ENCODE results near the gene FBN1.

FBN1 gene

GRCh38 chr15:48645558-48646330 lies at the start of gene FBN1:
Gene FBN1 (minus strand): TSS chr15:48645709. CDS start chr15:48644769, 940 bp downstream.
- ChIA-PET POLR2A (interaction anchor here (0.6 to 1.4 kb wide), 2 partner anchors 8 to 230 kb away, joined by 3 read pairs; no protein-coding TSS in a partner anchor), CTCF (no interaction called here)
- peak; percentile 80 for DNase-seq (ENCODE audit: extremely low spot score)
- TF ChIP-seq CTCF (IDR thresholded peaks at IDR 0.05; ENCODE audit: control extremely low read depth, extremely low read depth, low read depth, missing control alignments) = no peak

GRCh38 chr15:48693484-48693883 lies 48.0 kb upstream of the FBN1 start:
- DNase-seq (ENCODE audit: extremely low spot score) = no peak
- ChIA-PET CTCF (interaction anchor here (1.3 to 1.6 kb wide), 3 partner anchors 10 to 60 kb away, joined by 3 to 4 read pairs (median 4); no protein-coding TSS in a partner anchor), POLR2A (no interaction called here)
- TF ChIP-seq CTCF (IDR thresholded peaks at IDR 0.05; ENCODE audit: control extremely low read depth, extremely low read depth, low read depth, missing control alignments) = no peak

GRCh38 chr15:48688493-48688892 lies 43.0 kb upstream of the FBN1 start:
- POLR2A ChIA-PET = no interaction called here
- TF ChIP-seq CTCF (IDR thresholded peaks at IDR 0.05; ENCODE audit: control extremely low read depth, extremely low read depth, low read depth, missing control alignments) = no peak
- no peak for DNase-seq (ENCODE audit: extremely low spot score)
- CTCF ChIA-PET = no interaction called here

GRCh38 chr15:48683991-48684765 lies 38.7 kb upstream of the FBN1 start:
- no peak for TF ChIP-seq CTCF (IDR thresholded peaks at IDR 0.05; ENCODE audit: control extremely low read depth, extremely low read depth, low read depth, missing control alignments)
- ChIA-PET CTCF (interaction anchor here (1.4 kb wide), 1 partner anchor 9 kb away, joined by 4 read pairs; no protein-coding TSS in a partner anchor), POLR2A (interaction anchor here (0.7 kb wide), 1 partner anchor 488 kb away, joined by 11 read pairs; no protein-coding TSS in a partner anchor)
- DNase-seq (ENCODE audit: extremely low spot score) = no peak

- ChIA-PET CTCF (interaction anchor here (1.4 to 1.6 kb wide), 2 partner anchors 10 to 12 kb away, joined by 4 to 6 read pairs; no protein-coding TSS in a partner anchor), POLR2A (no interaction called here)
- TF ChIP-seq CTCF (IDR thresholded peaks at IDR 0.05; ENCODE audit: control extremely low read depth, extremely low read depth, low read depth, missing control alignments) = no peak
- DNase-seq (ENCODE audit: extremely low spot score) = no peak
Observed at GRCh38 chr15:48682942-48683651, 37.6 kb upstream of the FBN1 start.

GRCh38 chr15:48681353-48681752 lies 35.8 kb upstream of the FBN1 start:
- no peak for TF ChIP-seq CTCF (IDR thresholded peaks at IDR 0.05; ENCODE audit: control extremely low read depth, extremely low read depth, low read depth, missing control alignments)
- DNase-seq (ENCODE audit: extremely low spot score) = no peak
- POLR2A ChIA-PET = no interaction called here
- CTCF ChIA-PET = interaction anchor here (2.6 kb wide), 1 partner anchor 11 kb away, joined by 11 read pairs; no protein-coding TSS in a partner anchor

Data from GM10248 (cell line).